HG03565 (cell line): Measurements from ENCODE around the gene CDH3.

Source experiments
- ATAC-seq: cut with Tn5 transposase; IDR thresholded peaks from one replicate; pipeline ENCODE4 v1.9.1; 2021; ENCODE audit warnings: mild to moderate bottlenecking, moderate library complexity; ENCODE audit not compliant: unreplicated experiment

Gene CDH3

GRCh38 chr16:68734782-68735181, 89.7 kb downstream of the CDH3 start:
- no peak for ATAC-seq

- no peak for ATAC-seq
These were observed 91.5 kb downstream of the CDH3 start for GRCh38 chr16:68736561-68736960.

GRCh38 chr16:68737046-68737729, 92.1 kb downstream of the CDH3 start, which contains the start of gene CDH1:
Gene CDH1, plus strand, starts transcription at chr16:68737292. Its CDS starts 124 bp downstream, at chr16:68737416.
- ATAC-seq = no peak

- ATAC-seq = no peak
These were observed 92.9 kb downstream of the CDH3 start for GRCh38 chr16:68737730-68738629.

GRCh38 chr16:68739964-68740627, 95.0 kb downstream of the CDH3 start:
- ATAC-seq = no peak

- no peak for ATAC-seq
These were observed 95.7 kb downstream of the CDH3 start for GRCh38 chr16:68740628-68741346.

- ATAC-seq = no peak
These were observed 98.6 kb downstream of the CDH3 start for GRCh38 chr16:68743664-68744063.

- no peak for ATAC-seq
These were observed 99.7 kb downstream of the CDH3 start for GRCh38 chr16:68744744-68745280.

- no peak for ATAC-seq
These were observed 101.8 kb downstream of the CDH3 start for GRCh38 chr16:68746951-68747350.

- no peak for ATAC-seq
These were observed 104.3 kb downstream of the CDH3 start for GRCh38 chr16:68749432-68749831.
